Brain microvascular endothelial cell (primary cell): ENCODE data around the gene SPG11.
"Not testable (repeated sequence)": the region's sequence is repeated elsewhere in the genome, so short reads cannot be mapped to it uniquely, and the experiment has no call there.

Experiments used
- DNase-seq: peaks from one replicate; pipeline ENCODE4 v3.0.0-alpha.2; 2020
- H3K27ac ChIP-seq: fragments of 250-450 bp; sonication (Bioruptor Pico); 2 replicates; pipeline ENCODE4 v1.5.1; 2020; ENCODE audit warnings: mild to moderate bottlenecking, moderate library complexity
- H3K27me3 ChIP-seq: fragments of 250-450 bp; sonication (Bioruptor Pico); replicated peaks from 2 replicates; pipeline ENCODE4 v1.5.1; 2020; ENCODE audit warnings: mild to moderate bottlenecking
- H3K36me3 ChIP-seq: fragments of 250-450 bp; sonication (Bioruptor Pico); replicated peaks from 2 replicates; pipeline ENCODE4 v1.5.1; 2020; ENCODE audit warnings: mild to moderate bottlenecking
- H3K4me3 ChIP-seq: 2 replicates; pipeline ENCODE4 v1.5.1; 2011; ENCODE audit warnings: low read depth, mild to moderate bottlenecking, control low read depth, low read length, moderate library complexity
- CTCF ChIP-seq: IDR thresholded peaks from 2 replicates; pipeline ENCODE4 v1.5.1; 2011; ENCODE audit warnings: low read depth, mild to moderate bottlenecking, moderate library complexity, low read length, control low read depth, inconsistent platforms; ENCODE audit errors: missing control alignments
- in situ Hi-C: cut with HindIII; loops from 2 replicates; pipeline ENCODE4 v1.10.0; 2017; ENCODE audit warnings: low sequenced_read_pairs, low pct_ligation_motif_present

SPG11 gene

GRCh38 chr15:44695294-44695693 lies 31.8 kb upstream of the SPG11 start:
- Histone ChIP-seq H3K36me3 (no peaks in the 10 kb centered on the region), H3K4me3 (no peak overlapping the region), H3K27me3 (peaks cover 3% of the 10 kb centered on the region), H3K27ac (no peak overlapping the region)
- DNase-seq: no peak
- TF ChIP-seq CTCF: no peak
- in situ Hi-C loops: no loop called here

- Histone ChIP-seq H3K27me3 (peaks cover 3% of the 10 kb centered on the region), H3K27ac (no peak overlapping the region), H3K4me3 (no peak overlapping the region), H3K36me3 (no peaks in the 10 kb centered on the region)
- in situ Hi-C loops: no loop called here
- no peak for DNase-seq
- no peak for TF ChIP-seq CTCF
Measured at GRCh38 chr15:44694416-44694815, 31.0 kb upstream of the SPG11 start.

GRCh38 chr15:44692659-44693058 lies 29.2 kb upstream of the SPG11 start:
- no peak for TF ChIP-seq CTCF
- no peak overlapping the region for H3K4me3 ChIP-seq
- H3K27ac ChIP-seq: no peak overlapping the region
- in situ Hi-C loops: no loop called here
- peaks cover 3% of the 10 kb centered on the region for H3K27me3 ChIP-seq
- no peaks in the 10 kb centered on the region for H3K36me3 ChIP-seq
- no peak for DNase-seq

DNA sequence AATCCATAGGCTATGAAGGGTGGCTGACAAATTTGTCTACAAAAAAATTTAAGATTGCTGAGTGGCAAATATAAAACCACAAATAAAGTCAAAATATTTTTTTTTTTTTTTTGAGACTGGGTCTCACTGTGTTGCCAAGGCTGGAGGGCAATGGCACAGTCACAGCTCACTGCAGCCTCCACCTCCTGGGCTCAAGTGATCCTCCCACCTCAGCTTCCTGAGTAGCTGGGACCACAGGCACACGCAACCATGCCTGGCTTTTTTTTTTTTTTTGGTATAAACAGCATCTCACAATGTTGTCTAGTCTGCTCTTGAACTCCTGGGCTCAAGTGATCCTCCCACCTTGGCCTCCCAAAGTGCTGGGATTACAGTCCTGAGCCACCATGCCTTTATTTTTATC lies 26.8 kb upstream of the SPG11 start:
- H3K4me3 ChIP-seq, H3K27ac ChIP-seq, H3K27me3 ChIP-seq, H3K36me3 ChIP-seq, in situ Hi-C loops, DNase-seq: not testable (repeated sequence)

- in situ Hi-C loops, H3K27me3 ChIP-seq, DNase-seq, H3K27ac ChIP-seq, H3K4me3 ChIP-seq, H3K36me3 ChIP-seq: not testable (repeated sequence)
Measured at GRCh38 chr15:44689318-44689717, 25.9 kb upstream of the SPG11 start.

GRCh38 chr15:44682809-44683682 lies 19.6 kb upstream of the SPG11 start:
- H3K4me3 ChIP-seq, H3K27ac ChIP-seq, H3K27me3 ChIP-seq, H3K36me3 ChIP-seq, in situ Hi-C loops: not testable (repeated sequence)
- DNase-seq: peak; percentile 37

- no peak overlapping the region for H3K4me3 ChIP-seq
- DNase-seq: no peak
- no peaks in the 10 kb centered on the region for H3K36me3 ChIP-seq
- no peak for TF ChIP-seq CTCF
- in situ Hi-C loops: no loop called here
- H3K27ac ChIP-seq: no peak overlapping the region
- H3K27me3 ChIP-seq: peaks cover 1% of the 10 kb centered on the region
Measured at GRCh38 chr15:44682211-44682610, 18.7 kb upstream of the SPG11 start.
